HG03520 (cell line): ENCODE results near the gene PRXL2A.
"Not testable (repeated sequence)": the region's sequence is repeated elsewhere in the genome, so short reads cannot be mapped to it uniquely, and the experiment has no call there.

ENCODE experiments used
- ATAC-seq: cut with Tn5 transposase; IDR thresholded peaks from one replicate; pipeline ENCODE4 v1.9.1; 2021; ENCODE audit warnings: mild to moderate bottlenecking, moderate library complexity; ENCODE audit not compliant: unreplicated experiment

The PRXL2A gene

DNA sequence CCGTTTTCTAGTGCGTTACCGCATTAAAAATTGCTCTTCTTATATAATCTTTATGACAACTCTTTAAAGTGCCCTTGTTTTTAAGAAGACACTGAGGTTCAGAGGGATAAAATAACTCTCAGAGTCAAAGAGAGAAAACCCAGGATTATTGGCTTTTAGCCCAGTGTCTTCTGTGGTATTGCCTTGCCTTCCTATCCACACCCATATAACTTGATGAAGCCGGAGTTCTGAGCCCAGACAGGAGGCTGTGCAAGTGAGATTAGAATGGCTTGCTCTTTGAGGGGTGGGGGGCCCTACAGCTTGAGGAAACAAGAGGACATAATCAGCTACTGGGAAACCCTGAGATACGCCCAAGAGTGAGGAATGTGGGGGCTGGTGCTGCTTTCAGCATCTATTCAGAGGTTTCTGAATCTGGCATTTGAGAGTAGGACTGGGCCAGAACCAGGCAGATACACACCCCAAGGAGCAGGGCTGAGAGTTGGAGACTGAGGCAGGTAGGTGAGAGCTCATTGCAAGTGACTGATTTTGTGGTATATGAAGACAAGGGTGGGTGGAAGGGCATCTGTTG, 2.3 kb downstream of the PRXL2A start:
- no peak for ATAC-seq

DNA sequence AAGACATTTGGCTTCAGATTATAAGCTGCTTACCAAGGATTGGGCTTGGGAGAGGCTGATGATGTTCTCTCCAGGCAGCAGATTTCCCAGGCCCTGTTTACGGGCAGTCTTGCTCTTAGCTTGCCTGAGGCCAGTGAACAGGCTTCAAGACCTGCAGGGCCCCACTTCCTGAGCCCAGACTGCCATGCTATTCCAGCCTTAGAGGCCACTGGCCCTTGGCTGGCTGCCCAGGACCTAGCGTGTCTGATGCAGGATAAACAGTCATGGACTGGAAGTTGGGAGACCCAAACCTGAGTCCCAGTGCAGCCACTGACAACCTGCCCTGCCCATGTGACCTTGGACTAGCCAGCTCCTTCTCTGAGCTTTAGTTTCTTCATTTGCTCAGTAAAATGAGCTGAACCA, 2.9 kb downstream of the PRXL2A start:
- no peak for ATAC-seq

- ATAC-seq, result no peak
These were observed 3.4 kb downstream of the PRXL2A start for GRCh38 chr10:80411681-80412220.

- no peak for ATAC-seq
These were observed 4.1 kb downstream of the PRXL2A start for GRCh38 chr10:80412486-80412885.

DNA sequence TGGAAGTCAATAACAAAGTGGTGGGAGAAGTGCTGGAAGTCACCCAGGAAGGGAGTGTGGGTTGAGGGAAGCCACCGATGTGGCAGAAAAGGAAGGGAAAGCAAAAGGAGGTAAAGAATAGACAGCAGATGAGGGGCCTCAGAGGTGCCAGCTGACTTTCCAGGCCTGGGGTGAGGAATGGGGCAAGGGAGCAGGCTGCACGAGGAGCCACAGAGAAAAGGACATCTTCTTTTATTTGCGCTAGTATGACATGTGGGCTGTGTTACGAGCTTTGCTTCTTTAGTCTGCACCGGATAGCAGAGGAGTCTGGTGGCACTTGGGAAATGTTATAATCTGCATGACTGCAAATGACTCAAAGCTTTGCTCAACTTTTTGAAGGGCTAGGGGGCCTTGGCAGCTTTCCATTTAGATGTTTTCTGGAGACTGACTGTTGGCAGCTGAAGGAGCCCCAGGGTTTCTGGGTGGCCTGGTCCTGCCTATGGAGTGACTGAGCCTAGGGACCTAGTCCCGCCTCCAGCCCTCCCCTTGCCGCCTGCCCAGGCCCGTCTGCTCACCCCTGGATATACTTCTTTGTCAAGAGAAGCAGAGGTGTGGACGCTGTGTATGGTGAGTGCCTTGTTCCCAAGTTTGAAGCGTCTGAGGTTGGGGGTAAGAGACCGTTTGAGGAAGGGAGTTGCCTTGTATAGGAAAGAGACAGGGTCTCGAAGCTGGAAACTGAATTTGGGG, 5.1 kb downstream of the PRXL2A start:
- no peak for ATAC-seq

- ATAC-seq, result no peak
These were observed 6.0 kb downstream of the PRXL2A start for GRCh38 chr10:80414142-80414895.

DNA sequence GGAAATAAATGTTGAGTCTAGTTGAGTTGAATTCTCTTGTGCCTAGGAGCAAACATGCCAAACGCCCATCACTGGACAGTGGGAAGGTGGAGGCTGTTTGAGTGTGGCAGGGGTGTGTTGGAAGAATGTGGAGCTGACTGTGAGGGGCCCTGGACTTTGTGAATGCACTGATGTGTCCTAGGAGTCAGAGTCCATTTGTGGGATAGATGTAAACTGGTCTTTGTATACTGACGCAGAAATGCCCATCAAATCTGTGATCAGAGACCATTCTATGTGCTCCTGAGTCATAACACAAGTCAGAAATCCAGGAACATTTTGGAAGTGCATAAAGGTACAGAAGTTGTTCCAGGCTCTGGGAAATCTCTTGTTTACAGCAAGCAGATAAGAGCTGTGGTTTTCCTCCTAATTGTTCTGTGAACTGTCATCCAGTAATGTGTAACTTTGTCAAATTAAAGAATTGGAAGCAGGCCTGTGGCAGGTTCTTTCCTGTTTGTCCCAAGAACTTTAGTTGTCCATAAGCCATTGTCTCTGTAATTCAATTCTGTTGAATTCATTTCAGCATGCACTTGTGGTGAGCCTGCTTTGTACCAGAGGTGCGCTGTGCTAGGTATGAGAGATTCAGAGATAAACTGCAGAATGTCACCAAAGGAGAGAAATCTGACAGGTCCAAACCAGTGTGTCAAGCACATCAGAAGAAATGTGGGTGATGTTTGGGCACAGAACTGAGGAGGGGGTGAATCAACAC, 7.6 kb downstream of the PRXL2A start:
- ATAC-seq, result no peak

GRCh38 chr10:80416479-80417098, 8.2 kb downstream of the PRXL2A start:
- no peak for ATAC-seq

DNA sequence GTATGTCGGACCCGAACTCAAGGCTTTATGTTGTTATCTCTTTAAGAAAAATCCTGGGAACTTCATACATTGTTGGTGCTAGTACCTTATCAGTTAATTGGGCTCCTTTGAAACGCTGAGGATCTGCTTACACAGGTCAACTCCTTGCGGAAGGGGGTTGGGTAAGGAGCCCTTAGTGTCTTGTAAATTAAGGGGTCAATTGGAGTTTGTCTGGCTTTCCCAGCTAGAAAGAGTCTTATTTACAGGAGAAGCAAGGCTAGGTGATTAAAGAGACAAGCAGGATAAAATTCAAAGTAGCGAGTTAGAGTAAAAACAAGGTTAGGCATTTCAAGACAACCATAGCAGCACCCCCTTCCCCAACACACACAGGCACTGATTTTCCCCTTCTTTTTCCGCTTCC, 8.9 kb downstream of the PRXL2A start:
- not testable (repeated sequence) for ATAC-seq

GRCh38 chr10:80421050-80421706, 12.8 kb downstream of the PRXL2A start:
- peak; percentile 15 for ATAC-seq

- peak; percentile 95 for ATAC-seq
These were observed 13.6 kb downstream of the PRXL2A start for GRCh38 chr10:80421707-80422536.

GRCh38 chr10:80425901-80426300, 17.6 kb downstream of the PRXL2A start:
- no peak for ATAC-seq

GRCh38 chr10:80427541-80427940, 19.2 kb downstream of the PRXL2A start:
- no peak for ATAC-seq

GRCh38 chr10:80429521-80429973, 21.2 kb downstream of the PRXL2A start:
- ATAC-seq, result no peak

DNA sequence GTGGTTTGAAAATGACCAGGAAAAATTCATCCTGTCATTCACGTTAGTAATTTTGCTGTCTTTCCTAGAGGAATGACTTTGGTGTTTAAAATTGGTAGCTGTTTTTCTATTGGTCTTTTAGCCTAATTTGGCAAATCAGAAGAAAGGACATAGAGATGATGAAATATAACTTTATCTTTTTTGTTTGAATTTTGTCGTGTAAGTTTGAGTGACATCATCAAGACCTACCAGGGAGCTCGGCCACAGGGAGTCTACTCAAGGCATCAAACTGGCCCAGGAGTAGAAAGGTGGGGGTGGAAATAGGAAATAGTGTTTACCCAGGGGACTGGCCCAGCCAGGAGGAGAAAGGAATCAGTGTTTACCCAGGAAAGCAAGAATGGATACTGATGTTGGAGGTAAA, 24.8 kb downstream of the PRXL2A start:
- ATAC-seq, result no peak

DNA sequence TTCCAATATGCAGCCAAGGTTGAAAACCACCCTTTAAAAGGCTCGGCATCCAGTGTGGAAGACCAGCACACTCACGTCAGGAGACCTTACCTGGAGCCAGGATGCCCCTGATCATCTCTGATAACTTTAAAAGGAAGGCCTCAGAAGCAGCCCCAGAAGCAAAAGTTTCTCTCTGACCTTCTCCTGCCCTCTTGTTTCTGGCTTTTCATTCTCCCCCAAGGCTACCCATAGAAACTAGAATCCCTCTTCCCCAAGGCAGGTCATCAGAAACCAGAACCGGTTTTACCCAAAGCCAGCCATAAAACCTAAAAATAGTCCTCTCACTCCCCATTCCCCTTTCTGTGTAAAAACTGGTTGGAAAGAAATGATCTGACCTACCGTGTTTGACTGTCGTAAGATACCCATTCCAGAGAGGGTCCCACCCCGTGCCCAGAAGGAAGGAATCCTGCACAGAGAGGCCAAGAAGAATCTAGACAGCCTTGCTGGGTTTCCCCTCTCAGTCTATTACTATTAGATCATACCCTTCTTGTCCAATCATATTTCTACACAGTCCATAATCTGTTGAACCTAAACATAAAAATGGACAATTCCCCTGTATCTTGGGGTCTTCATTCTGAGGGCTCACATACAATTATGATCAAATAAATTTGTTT, 28.2 kb downstream of the PRXL2A start:
- no peak for ATAC-seq

DNA sequence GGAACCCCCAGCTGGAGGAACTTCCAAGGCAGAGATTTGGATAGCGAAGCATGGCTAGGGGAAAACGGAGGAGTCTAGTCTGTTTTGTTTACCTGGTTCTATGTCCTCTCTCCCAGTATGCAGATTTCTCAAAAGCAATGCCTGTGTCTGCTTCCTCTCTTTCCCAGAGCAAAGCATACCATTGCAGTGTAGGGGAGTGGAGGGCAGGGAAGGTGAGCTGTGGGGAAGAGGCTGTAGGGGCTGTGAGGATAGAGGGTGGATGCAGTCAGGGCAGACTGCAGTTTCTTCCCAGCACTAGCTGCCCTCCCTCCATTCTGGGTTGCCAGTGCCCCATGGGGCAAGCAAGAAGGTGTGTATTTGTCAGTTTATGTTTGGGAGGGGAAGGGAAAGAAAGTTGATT, 28.9 kb downstream of the PRXL2A start:
- no peak for ATAC-seq

GRCh38 chr10:80441831-80442230, 33.5 kb downstream of the PRXL2A start:
- ATAC-seq, result no peak

GRCh38 chr10:80442879-80443278, 34.5 kb downstream of the PRXL2A start:
- no peak for ATAC-seq
